Activated CD4-positive, alpha-beta T cell treated with anti-CD3 and anti-CD28 coated beads, Interleukin-2, Interleukin-4, amounts not matched to agents 100 ng/mL and 50 ng/mL, durations not matched to agents 16 hours and 8 hours (primary cell): ENCODE measurements around the gene EGF.
A peak's percentile ranks its signal among the peaks of the same experiment; 100 is the strongest.

Source experiments
- DNase-seq: peaks from one replicate; pipeline ENCODE4 v3.0.0-alpha.2; 2020; ENCODE audit warnings: low spot score

EGF gene

GRCh38 chr4:109996526-109996925, 83.8 kb downstream of the EGF start:
- DNase-seq: no peak

GRCh38 chr4:109998867-109999584, 86.3 kb downstream of the EGF start:
- DNase-seq: peak; percentile 69

- no peak for DNase-seq
Observed at GRCh38 chr4:109999585-109999912, 86.9 kb downstream of the EGF start.

- DNase-seq: no peak
Observed at GRCh38 chr4:110002326-110002725, 89.6 kb downstream of the EGF start.

GRCh38 chr4:110003401-110004187, 90.9 kb downstream of the EGF start:
- DNase-seq: no peak

- no peak for DNase-seq
Observed at GRCh38 chr4:110004556-110004955, 91.9 kb downstream of the EGF start.

GRCh38 chr4:110005461-110006056, 92.9 kb downstream of the EGF start:
- peak; percentile 63 for DNase-seq

- DNase-seq: no peak
Observed at GRCh38 chr4:110007217-110007616, 94.5 kb downstream of the EGF start.

GRCh38 chr4:110008540-110008939, 95.9 kb downstream of the EGF start:
- DNase-seq: no peak

GRCh38 chr4:110009550-110009949, 96.9 kb downstream of the EGF start:
- no peak for DNase-seq

GRCh38 chr4:110010797-110011196, 98.1 kb downstream of the EGF start:
- DNase-seq: no peak

GRCh38 chr4:110012917-110013316, 100.2 kb downstream of the EGF start:
- DNase-seq: no peak

GRCh38 chr4:110014233-110014632, 101.5 kb downstream of the EGF start:
- DNase-seq: no peak

GRCh38 chr4:110019153-110019552, 106.5 kb downstream of the EGF start:
- DNase-seq: no peak

- DNase-seq: no peak
Observed at GRCh38 chr4:110020139-110020538, 107.5 kb downstream of the EGF start.

- no peak for DNase-seq
Observed at GRCh38 chr4:110020646-110021443, 108.2 kb downstream of the EGF start.

GRCh38 chr4:110022457-110022856, 109.8 kb downstream of the EGF start:
- DNase-seq: no peak

GRCh38 chr4:110025056-110025455, 112.4 kb downstream of the EGF start:
- no peak for DNase-seq

- DNase-seq: no peak
Observed at GRCh38 chr4:110025718-110026117, 113.0 kb downstream of the EGF start.

GRCh38 chr4:110032603-110033002, 119.9 kb downstream of the EGF start:
- no peak for DNase-seq

GRCh38 chr4:110033355-110034025, 120.8 kb downstream of the EGF start:
- no peak for DNase-seq

GRCh38 chr4:110034026-110034393, 121.3 kb downstream of the EGF start:
- DNase-seq: no peak
